ENCODE measurements around the gene ANKRD63. TPM values are rescaled to one million over a fixed set of nuclear protein-coding genes. Genes with fewer than 3 reads are reported as not detected.

Gene ANKRD63
- total and polyA plus RNA-seq, 2 donors (not counting 1 experiment from before 2014, with no cell fraction given) = not detected

GRCh38 chr15:40325700-40326099, 42.8 kb upstream of the ANKRD63 start:
- Histone ChIP-seq H3K9me3 (ENCODE audit: control insufficient read depth, insufficient read depth, low read depth, low read length) (no peaks in the 10 kb centered on the region), H3K27ac (ENCODE audit: insufficient read depth, low read length) (no peak overlapping the region), H2AFZ (ENCODE audit: low read length) (no peak overlapping the region), H3K36me3 (ENCODE audit: control insufficient read depth, insufficient read depth, low read length) (no peaks in the 10 kb centered on the region), H4K20me1 (ENCODE audit: control insufficient read depth, extremely low read depth, insufficient read depth, low read length) (no peaks in the 10 kb centered on the region), H3K4me1 (ENCODE audit: control insufficient read depth, extremely low read depth, insufficient read depth, low read length) (peaks cover 12% of the 10 kb centered on the region), H3K27me3 (ENCODE audit: control insufficient read depth, insufficient read depth, low read length) (no peaks in the 10 kb centered on the region), H3K9ac (ENCODE audit: insufficient read depth, low read length) (no peak overlapping the region), H3K79me2 (ENCODE audit: control insufficient read depth, insufficient read depth, low read length) (peaks cover 4% of the 10 kb centered on the region), H3K4me2 (ENCODE audit: extremely low read depth, insufficient read depth, low read length) (no peak overlapping the region), H3K4me3 (replicated peaks in 1 of 4; ENCODE audit: control extremely low read depth in 1 of 4, insufficient read depth in 1 of 4, low read depth in 3 of 4, low read length in 4 of 4) (no peak overlapping the region)
- no peak for TF ChIP-seq EZH2 (IDR thresholded peaks at IDR 0.05; ENCODE audit: low read length, missing control alignments)
- no peak for TF ChIP-seq CTCF (conservative IDR thresholded peaks at IDR 0.05 in 1 of 2, IDR thresholded peaks at IDR 0.05 in 1 of 2; ENCODE audit: low read depth in 1 of 2, low read length in 2 of 2)
- DNase-seq (ENCODE audit: low read depth in 2 of 2) = no peak

- Histone ChIP-seq H3K27ac (ENCODE audit: insufficient read depth, low read length) (no peak overlapping the region), H3K4me3 (replicated peaks in 1 of 4; ENCODE audit: control extremely low read depth in 1 of 4, insufficient read depth in 1 of 4, low read depth in 3 of 4, low read length in 4 of 4) (peak overlapping the region; percentile 55 to 66 (median 61)), H3K36me3 (ENCODE audit: control insufficient read depth, insufficient read depth, low read length) (no peaks in the 10 kb centered on the region), H3K27me3 (ENCODE audit: control insufficient read depth, insufficient read depth, low read length) (no peaks in the 10 kb centered on the region), H3K9me3 (ENCODE audit: control insufficient read depth, insufficient read depth, low read depth, low read length) (no peaks in the 10 kb centered on the region), H4K20me1 (ENCODE audit: control insufficient read depth, extremely low read depth, insufficient read depth, low read length) (no peaks in the 10 kb centered on the region), H3K9ac (ENCODE audit: insufficient read depth, low read length) (no peak overlapping the region), H2AFZ (ENCODE audit: low read length) (no peak overlapping the region), H3K4me2 (ENCODE audit: extremely low read depth, insufficient read depth, low read length) (peak overlapping the region; percentile 87), H3K79me2 (ENCODE audit: control insufficient read depth, insufficient read depth, low read length) (peaks cover 4% of the 10 kb centered on the region), H3K4me1 (ENCODE audit: control insufficient read depth, extremely low read depth, insufficient read depth, low read length) (peaks cover 12% of the 10 kb centered on the region)
- TF ChIP-seq CTCF (conservative IDR thresholded peaks at IDR 0.05 in 1 of 2, IDR thresholded peaks at IDR 0.05 in 1 of 2; ENCODE audit: low read depth in 1 of 2, low read length in 2 of 2) (no peak), EZH2 (IDR thresholded peaks at IDR 0.05; ENCODE audit: low read length, missing control alignments) (no peak)
- no peak for DNase-seq (ENCODE audit: low read depth in 2 of 2)
Observed at GRCh38 chr15:40325188-40325587, 42.3 kb upstream of the ANKRD63 start.

- Histone ChIP-seq H3K4me3 (replicated peaks in 1 of 4; ENCODE audit: control extremely low read depth in 1 of 4, insufficient read depth in 1 of 4, low read depth in 3 of 4, low read length in 4 of 4) (peak overlapping the region; percentile 55 to 66 (median 61)), H3K9me3 (ENCODE audit: control insufficient read depth, insufficient read depth, low read depth, low read length) (no peaks in the 10 kb centered on the region), H4K20me1 (ENCODE audit: control insufficient read depth, extremely low read depth, insufficient read depth, low read length) (no peaks in the 10 kb centered on the region), H3K27me3 (ENCODE audit: control insufficient read depth, insufficient read depth, low read length) (no peaks in the 10 kb centered on the region), H3K4me2 (ENCODE audit: extremely low read depth, insufficient read depth, low read length) (peak overlapping the region; percentile 87), H3K27ac (ENCODE audit: insufficient read depth, low read length) (no peak overlapping the region), H3K4me1 (ENCODE audit: control insufficient read depth, extremely low read depth, insufficient read depth, low read length) (peaks cover 12% of the 10 kb centered on the region), H2AFZ (ENCODE audit: low read length) (no peak overlapping the region), H3K79me2 (ENCODE audit: control insufficient read depth, insufficient read depth, low read length) (peaks cover 4% of the 10 kb centered on the region), H3K36me3 (ENCODE audit: control insufficient read depth, insufficient read depth, low read length) (no peaks in the 10 kb centered on the region), H3K9ac (ENCODE audit: insufficient read depth, low read length) (peak overlapping the region; percentile 68)
- no peak for TF ChIP-seq CTCF (conservative IDR thresholded peaks at IDR 0.05 in 1 of 2, IDR thresholded peaks at IDR 0.05 in 1 of 2; ENCODE audit: low read depth in 1 of 2, low read length in 2 of 2)
- no peak for TF ChIP-seq EZH2 (IDR thresholded peaks at IDR 0.05; ENCODE audit: low read length, missing control alignments)
- DNase-seq (ENCODE audit: low read depth in 2 of 2) = no peak
Observed at GRCh38 chr15:40323953-40324937, 41.4 kb upstream of the ANKRD63 start.

Data from fibroblast of lung (primary cell).